Right lobe of liver (tissue), 6 donors: Measurements from ENCODE around the gene EGR1. TPM values are rescaled to one million over a fixed set of nuclear protein-coding genes. Genes with fewer than 3 reads are reported as not detected.

ENCODE experiments used
- ATAC-seq, 4 donors: fragments of 200-7000 bp; cut with Tn5 transposase; one replicate each; pipeline ENCODE4 v1.9.1; 2020; ENCODE audit warnings: mild to moderate bottlenecking in 4 of 4, moderate library complexity in 4 of 4
- DNase-seq, 3 donors: peaks; one replicate each; pipeline ENCODE4 v3.0.0-alpha.2; 2020
- H3K27ac ChIP-seq, 3 donors: fragments of 200-600 bp; one replicate each; pipeline ENCODE4 v1.8.0; 2022
- H3K27me3 ChIP-seq, 2 donors: fragments of 200-600 bp; one replicate each; pipeline ENCODE4 v1.8.0; 2022
- H3K36me3 ChIP-seq, 4 donors: fragments of 200-600 bp; sonication (generic) in 1 of 4; one replicate each; pipeline versions ENCODE4 v1.5.1 to v1.8.0; 2017 to 2022; ENCODE audit warnings: control low read depth in 1 of 4
- H3K4me1 ChIP-seq, 4 donors: fragments of 200-600 bp; sonication (generic) in 1 of 4; one replicate each; pipeline versions ENCODE4 v1.5.1 to v1.8.0; 2017 to 2022; ENCODE audit warnings: control low read depth in 1 of 4
- H3K4me3 ChIP-seq, 3 donors: fragments of 200-600 bp; one replicate each; pipeline ENCODE4 v1.8.0; 2022
- H3K9me3 ChIP-seq, 4 donors: fragments of 200-600 bp; sonication (generic) in 1 of 4; one replicate each; pipeline versions ENCODE4 v1.5.1 to v1.8.0; 2017 to 2022; ENCODE audit warnings: control low read depth in 1 of 4
- CTCF ChIP-seq, 4 donors: fragments of 200-600 bp in 3 of 4; fragments of 450-650 bp in 1 of 4; IDR thresholded peaks; one replicate each; pipeline versions ENCODE4 v1.5.1 to v1.8.0; 2016 to 2022; ENCODE audit warnings: antibody characterized with exemption in 4 of 4, mild to moderate bottlenecking in 2 of 4
- POLR2A ChIP-seq: fragments of 450-650 bp; IDR thresholded peaks from one replicate; pipeline ENCODE4 v1.6.1; 2017; ENCODE audit warnings: antibody characterized with exemption, mild to moderate bottlenecking
- WGBS: methylation state at CpG from one replicate; pipeline ENCODE4 v1.1.6; 2018; ENCODE audit warnings: low coverage, low lambda C conversion rate; ENCODE audit not compliant: insufficient coverage; ENCODE audit errors: missing lambda C conversion rate; 5-methylcytosine and 5-hydroxymethylcytosine counted together
- intact Hi-C, 2 donors: fragments of 100-400 bp; cut with DNase I; formaldehyde crosslinking; loops; one replicate each; pipeline versions ENCODE4 v1.11.2 to v1.14.1; 2022
- total RNA-seq, 6 experiments: library from RNA; depleted of rRNA in 2 of 6; stranded (reverse); fragments of >200 nt in 2 of 6; fragmentation: NEBNext Ultra II Directional in 3 of 6; extraction: Animal tissue kit (Norgen Biotek cat#: 25700) in 3 of 6; gene quantifications; one replicate each; pipeline versions ENCODE4 v1.1.0 to v1.2.4, GENCODE V29; 2016 to 2023
- donor health status: DM: no; HTN: yes; CAD: no.
- donor health status: DM: no; HTN: no; CAD: no.
- donor health status: DM: no; HTN: no; CAD: no.
- donor health status: DM: no; HTN: yes; CAD: no.
- donor health status: DM: no; HTN: yes; CAD: no.

Gene EGR1
- total RNA-seq, 6 experiments from 2014 or later = 6.6 to 72.9 (median 16.6) TPM

- 80% methylated on average over 2 of the region's 5 CpGs for WGBS
- no peak overlapping the region for H3K27ac ChIP-seq
- TF ChIP-seq POLR2A = no peak
- no peaks in the 10 kb centered on the region for H3K36me3 ChIP-seq
- no peaks in the 10 kb centered on the region for H3K9me3 ChIP-seq
- H3K4me1 ChIP-seq = peaks cover 0 to 6% (median 0%) of the 10 kb centered on the region in 4 donors
- H3K4me3 ChIP-seq = no peak overlapping the region
- ATAC-seq (no peak), DNase-seq (no peak)
- H3K27me3 ChIP-seq = no peaks in the 10 kb centered on the region
- intact Hi-C loops = loop anchor here (5.0 to 10.0 kb wide), 2 partner anchors 51 to 94 kb away; partner anchors contain the start of gene ETF1 (in 1 of the 2)
Measured at GRCh38 chr5:138450971-138451370, 14.3 kb upstream of the EGR1 start.

- Histone ChIP-seq H3K4me1 (no peaks in the 10 kb centered on the region), H3K9me3 (no peaks in the 10 kb centered on the region), H3K27me3 (no peaks in the 10 kb centered on the region), H3K4me3 (no peak overlapping the region), H3K36me3 (no peaks in the 10 kb centered on the region), H3K27ac (no peak overlapping the region)
- 50% methylated on average over 3 of the region's 6 CpGs for WGBS
- TF ChIP-seq POLR2A (no peak), CTCF (IDR thresholded peaks at IDR 0.05) (no peak)
- intact Hi-C loops = loop anchor here (5.0 to 10.0 kb wide), 2 partner anchors 50 to 92 kb away; partner anchors contain the start of gene ETF1 (in 1 of the 2)
- DNase-seq (no peak), ATAC-seq (no peak)
Measured at GRCh38 chr5:138452720-138453119, 12.6 kb upstream of the EGR1 start.

DNA sequence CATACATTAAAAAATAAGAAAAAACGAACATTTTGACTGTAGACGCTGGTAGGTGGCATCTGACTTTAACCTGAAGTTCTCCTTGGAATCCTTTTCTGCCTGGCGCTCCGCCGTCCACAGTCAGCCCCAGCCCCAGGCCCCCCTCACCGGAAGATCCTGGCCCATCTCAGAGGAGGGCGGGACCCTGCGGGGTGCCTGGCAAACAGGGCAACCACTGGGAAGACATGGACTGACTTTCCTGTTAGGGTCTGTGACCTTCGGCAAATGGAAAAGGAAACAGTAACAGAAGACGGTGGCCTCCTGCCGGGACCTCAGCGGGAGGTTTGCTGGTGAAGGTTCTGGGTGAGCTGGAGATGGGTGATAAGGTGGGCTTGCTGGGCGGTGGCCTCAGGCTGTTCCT is 11.7 kb upstream of the EGR1 start:
- Histone ChIP-seq H3K27ac (no peak overlapping the region), H3K9me3 (no peaks in the 10 kb centered on the region), H3K27me3 (no peaks in the 10 kb centered on the region), H3K4me3 (no peak overlapping the region), H3K4me1 (no peaks in the 10 kb centered on the region), H3K36me3 (no peaks in the 10 kb centered on the region)
- DNase-seq (no peak), ATAC-seq (no peak)
- TF ChIP-seq CTCF (IDR thresholded peaks at IDR 0.05) (no peak), POLR2A (no peak)
- intact Hi-C loops = loop anchor here (5.0 to 10.0 kb wide), 2 partner anchors 49 to 91 kb away; partner anchors contain the start of gene ETF1 (in 1 of the 2)
- 74% methylated on average over 8 of the region's 13 CpGs for WGBS

DNA sequence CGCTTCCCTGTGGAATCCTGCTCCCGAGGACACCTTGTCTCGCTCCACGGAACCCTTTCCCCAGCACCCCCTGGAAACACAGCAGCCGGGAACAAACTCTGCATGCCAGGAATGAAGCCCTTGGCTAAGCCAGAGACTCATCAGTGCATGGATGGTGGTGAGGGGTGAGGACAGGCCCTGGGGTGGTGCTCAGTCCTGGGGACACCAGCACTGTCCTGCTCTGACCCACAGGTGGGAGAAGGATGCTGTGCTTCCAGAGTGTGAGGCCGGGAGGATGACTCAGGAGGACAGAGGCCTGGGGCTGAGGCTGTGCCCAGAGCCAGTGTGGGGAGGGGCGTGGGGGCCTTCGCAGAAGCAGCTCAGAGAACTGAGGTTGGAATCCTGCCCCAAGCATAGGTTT is 11.2 kb upstream of the EGR1 start:
- TF ChIP-seq CTCF (IDR thresholded peaks at IDR 0.05) (no peak), POLR2A (no peak)
- no peaks in the 10 kb centered on the region for H3K36me3 ChIP-seq
- no peak overlapping the region for H3K27ac ChIP-seq
- no peaks in the 10 kb centered on the region for H3K9me3 ChIP-seq
- WGBS = 81% methylated on average over 6 of the region's 8 CpGs
- ATAC-seq (no peak), DNase-seq (no peak)
- intact Hi-C loops = loop anchor here (5.0 to 10.0 kb wide), 2 partner anchors 48 to 91 kb away; partner anchors contain the start of gene ETF1 (in 1 of the 2)
- H3K27me3 ChIP-seq = no peaks in the 10 kb centered on the region
- no peak overlapping the region for H3K4me3 ChIP-seq
- H3K4me1 ChIP-seq = no peaks in the 10 kb centered on the region

GRCh38 chr5:138455232-138455930 is 9.9 kb upstream of the EGR1 start:
- DNase-seq = no peak

More at GRCh38 chr5:138455232-138455930, 9.9 kb upstream of the EGR1 start:
- Histone ChIP-seq H3K4me3 (no peak overlapping the region), H3K9me3 (no peaks in the 10 kb centered on the region), H3K4me1 (no peaks in the 10 kb centered on the region), H3K27ac (no peak overlapping the region), H3K27me3 (no peaks in the 10 kb centered on the region), H3K36me3 (no peaks in the 10 kb centered on the region)
- WGBS = 74% methylated on average over 6 of the region's 11 CpGs
- TF ChIP-seq POLR2A = no peak
- TF ChIP-seq CTCF (IDR thresholded peaks at IDR 0.05) = no peak
- intact Hi-C loops = loop anchor here in 1 of 2 donors (10.0 kb wide), 1 partner anchor 89 kb away; the partner anchor contains the start of gene ETF1
- ATAC-seq = no peak
